IgD-negative memory B cell (primary cell): ENCODE results near the gene PIGH. TPM values are rescaled to one million over a fixed set of nuclear protein-coding genes. Genes with fewer than 3 reads are reported as not detected.
"Not testable (repeated sequence)": the region's sequence is repeated elsewhere in the genome, so short reads cannot be mapped to it uniquely, and the experiment has no call there.

Experiments used
- H3K27ac Mint-ChIP-seq, 3 donors: one replicate each; pipeline ENCODE4 v1.8.0; 2020 to 2022; ENCODE audit warnings: mild to moderate bottlenecking in 3 of 3, mixed read lengths in 3 of 3, moderate library complexity in 1 of 3
- H3K27me3 Mint-ChIP-seq: one replicate; pipeline ENCODE4 v1.8.0; 2021; ENCODE audit warnings: mixed read lengths
- H3K36me3 Mint-ChIP-seq: one replicate; pipeline ENCODE4 v1.8.0; 2020; ENCODE audit warnings: mild to moderate bottlenecking, mixed read lengths
- H3K4me1 Mint-ChIP-seq, 3 donors: one replicate each; pipeline ENCODE4 v1.8.0; 2020 to 2022; ENCODE audit warnings: mixed read lengths in 3 of 3, mild to moderate bottlenecking in 1 of 3
- H3K4me3 Mint-ChIP-seq, 4 donors: one replicate each; pipeline ENCODE4 v1.8.0; 2020 to 2022; ENCODE audit warnings: mild to moderate bottlenecking in 4 of 4, mixed read lengths in 4 of 4, moderate library complexity in 3 of 4
- H3K9me3 Mint-ChIP-seq, 3 donors: one replicate each; pipeline ENCODE4 v1.8.0; 2020 to 2021; ENCODE audit warnings: mixed read lengths in 3 of 3, mild to moderate bottlenecking in 1 of 3
- polyA plus RNA-seq: library from polyadenylated mRNA; unstranded; fragments of 300-500 nt; fragmentation: Illumina TruSeq; gene quantifications from one replicate; pipeline ENCODE4 v1.2.3, GENCODE V29; 2021

Gene PIGH
- polyA plus RNA-seq, 1 donor from 2014 or later: 46.6 TPM

- H3K27me3 Mint-ChIP-seq: no peaks in the 10 kb centered on the region
- no peak overlapping the region for H3K4me3 Mint-ChIP-seq
- no peaks in the 10 kb centered on the region for H3K9me3 Mint-ChIP-seq
- no peak overlapping the region for H3K27ac Mint-ChIP-seq
- H3K4me1 Mint-ChIP-seq: no peaks in the 10 kb centered on the region
- H3K36me3 Mint-ChIP-seq: peaks cover 3% of the 10 kb centered on the region
These were observed 42.4 kb downstream of the PIGH start for GRCh38 chr14:67557656-67558055.

DNA sequence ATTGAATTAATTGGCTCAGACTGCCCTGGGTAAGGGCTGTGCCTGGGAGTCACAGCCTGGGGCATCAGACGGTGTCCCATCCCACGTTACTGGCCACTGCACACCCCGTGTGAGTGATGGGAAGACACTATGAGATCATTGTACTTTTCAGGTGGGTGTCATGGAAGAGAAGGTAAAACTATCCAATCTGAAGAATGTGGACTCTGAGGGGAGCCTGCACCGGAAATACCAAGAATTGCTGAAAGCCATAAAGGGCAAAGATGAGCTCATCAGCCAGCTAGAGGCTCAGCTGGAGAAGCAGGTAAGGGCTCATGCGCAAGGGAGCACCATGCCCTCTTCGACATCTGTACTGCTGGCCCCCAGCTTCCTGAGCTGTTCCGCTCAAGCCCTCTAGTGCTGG is 43.0 kb downstream of the PIGH start:
- Mint-ChIP-seq H3K9me3 (no peaks in the 10 kb centered on the region), H3K36me3 (peaks cover 3% of the 10 kb centered on the region), H3K4me1 (no peaks in the 10 kb centered on the region), H3K4me3 (no peak overlapping the region), H3K27ac (no peak overlapping the region), H3K27me3 (no peaks in the 10 kb centered on the region)

DNA sequence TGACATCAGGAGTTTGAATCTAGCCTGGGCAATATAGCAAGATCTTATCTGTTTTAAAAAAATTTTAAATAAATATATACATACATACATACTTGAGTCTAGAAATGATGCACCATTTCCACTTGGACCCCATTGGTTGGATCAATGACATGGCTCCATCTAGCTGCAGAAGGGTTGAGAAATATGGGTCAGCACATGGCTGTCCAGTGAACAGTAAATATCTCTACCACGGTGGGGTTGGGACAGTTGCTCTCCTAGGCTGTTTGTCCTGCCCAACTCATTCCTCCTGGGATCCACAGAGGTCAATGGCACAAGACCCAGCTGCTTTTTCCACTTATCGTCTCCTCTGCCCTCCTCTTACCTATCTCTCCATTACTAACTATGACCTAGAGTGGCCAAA is 43.4 kb downstream of the PIGH start:
- H3K36me3 Mint-ChIP-seq: peaks cover 3% of the 10 kb centered on the region
- H3K4me3 Mint-ChIP-seq: no peak overlapping the region
- no peaks in the 10 kb centered on the region for H3K4me1 Mint-ChIP-seq
- H3K27me3 Mint-ChIP-seq: no peaks in the 10 kb centered on the region
- H3K9me3 Mint-ChIP-seq: no peaks in the 10 kb centered on the region
- no peak overlapping the region for H3K27ac Mint-ChIP-seq

GRCh38 chr14:67555518-67556090 is 44.5 kb downstream of the PIGH start:
- H3K27me3 Mint-ChIP-seq: no peaks in the 10 kb centered on the region
- H3K36me3 Mint-ChIP-seq: peaks cover 3% of the 10 kb centered on the region
- H3K9me3 Mint-ChIP-seq: no peaks in the 10 kb centered on the region
- peak overlapping the region in 1 of 4 donors; percentile 23 for H3K4me3 Mint-ChIP-seq
- no peaks in the 10 kb centered on the region for H3K4me1 Mint-ChIP-seq
- H3K27ac Mint-ChIP-seq: no peak overlapping the region

- Mint-ChIP-seq H3K9me3 (no peaks in the 10 kb centered on the region), H3K27me3 (peaks cover 2% of the 10 kb centered on the region), H3K4me3 (no peak overlapping the region), H3K4me1 (no peaks in the 10 kb centered on the region), H3K27ac (no peak overlapping the region), H3K36me3 (peaks cover 3% of the 10 kb centered on the region)
These were observed 45.7 kb downstream of the PIGH start for GRCh38 chr14:67554341-67554740.

- H3K27ac Mint-ChIP-seq: no peak overlapping the region
- H3K9me3 Mint-ChIP-seq: no peaks in the 10 kb centered on the region
- H3K36me3 Mint-ChIP-seq: peaks cover 3% of the 10 kb centered on the region
- H3K27me3 Mint-ChIP-seq: peaks cover 2% of the 10 kb centered on the region
- H3K4me3 Mint-ChIP-seq: no peak overlapping the region
- H3K4me1 Mint-ChIP-seq: no peaks in the 10 kb centered on the region
These were observed 46.5 kb downstream of the PIGH start for GRCh38 chr14:67553547-67553946.

- Mint-ChIP-seq H3K9me3 (no peaks in the 10 kb centered on the region), H3K36me3 (peaks cover 3% of the 10 kb centered on the region), H3K27ac (no peak overlapping the region), H3K4me1 (no peaks in the 10 kb centered on the region), H3K4me3 (no peak overlapping the region), H3K27me3 (peaks cover 2% of the 10 kb centered on the region)
These were observed 48.1 kb downstream of the PIGH start for GRCh38 chr14:67551940-67552339.

DNA sequence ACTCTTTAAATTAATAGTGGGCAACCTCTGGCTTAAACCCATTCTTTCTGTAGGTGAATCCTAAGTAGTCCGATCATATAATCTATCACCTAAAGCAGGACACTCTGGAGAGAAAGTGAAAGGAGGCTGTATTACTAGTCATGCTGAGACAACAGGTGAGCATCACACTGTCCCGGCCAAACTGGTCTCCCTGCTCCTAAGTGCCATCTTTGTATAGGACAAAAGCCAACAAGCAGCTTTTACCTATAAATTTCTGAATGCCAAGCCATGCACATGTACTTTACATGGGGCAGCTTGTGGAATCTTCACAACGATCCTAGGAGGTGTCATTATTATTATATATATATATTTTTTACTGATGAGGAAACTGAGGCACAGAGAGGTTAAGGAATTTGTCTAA is 48.9 kb downstream of the PIGH start:
- H3K9me3 Mint-ChIP-seq: no peaks in the 10 kb centered on the region
- peaks cover 6% of the 10 kb centered on the region for H3K27me3 Mint-ChIP-seq
- peaks cover 3% of the 10 kb centered on the region for H3K36me3 Mint-ChIP-seq
- H3K27ac Mint-ChIP-seq: no peak overlapping the region
- no peak overlapping the region for H3K4me3 Mint-ChIP-seq
- no peaks in the 10 kb centered on the region for H3K4me1 Mint-ChIP-seq

DNA sequence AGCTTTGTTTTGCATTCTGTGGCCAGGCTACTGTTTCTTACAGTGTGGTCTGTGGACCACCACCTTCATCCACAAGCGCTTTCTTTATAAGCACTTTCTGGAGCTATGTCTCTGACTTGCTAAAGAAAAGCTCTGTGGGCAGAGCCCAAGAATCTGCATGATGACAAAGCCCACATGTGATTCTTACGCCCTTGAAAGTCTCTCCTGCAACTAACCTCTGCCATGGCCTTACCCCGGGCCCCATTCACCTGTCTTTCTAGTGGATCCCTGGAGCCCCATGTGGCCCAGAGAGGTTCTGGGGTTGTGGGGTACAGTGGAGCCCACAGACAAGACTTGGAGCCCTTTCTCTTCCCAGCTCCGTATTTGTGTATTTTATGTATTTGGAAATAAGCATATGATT is 50.3 kb downstream of the PIGH start:
- Mint-ChIP-seq H3K27me3 (peaks cover 11% of the 10 kb centered on the region), H3K4me3 (no peak overlapping the region), H3K27ac (no peak overlapping the region), H3K9me3 (peaks cover 0 to under 1% (median 0%) of the 10 kb centered on the region in 3 donors), H3K36me3 (peaks cover 3% of the 10 kb centered on the region), H3K4me1 (no peaks in the 10 kb centered on the region)

- H3K4me3 Mint-ChIP-seq: no peak overlapping the region
- H3K27me3 Mint-ChIP-seq: peaks cover 26% of the 10 kb centered on the region
- H3K9me3 Mint-ChIP-seq: peaks cover 0 to 6% (median 2%) of the 10 kb centered on the region in 3 donors
- peak overlapping the region in 1 of 3 donors; percentile 40 for H3K27ac Mint-ChIP-seq
- no peaks in the 10 kb centered on the region for H3K4me1 Mint-ChIP-seq
- no peaks in the 10 kb centered on the region for H3K36me3 Mint-ChIP-seq
These were observed 52.8 kb downstream of the PIGH start for GRCh38 chr14:67547224-67547780.

- Mint-ChIP-seq H3K4me3 (no peak overlapping the region), H3K27ac (no peak overlapping the region), H3K4me1 (peaks cover 0 to 8% (median 0%) of the 10 kb centered on the region in 3 donors), H3K27me3 (peaks cover 37% of the 10 kb centered on the region), H3K9me3 (peaks cover 0 to 6% (median 2%) of the 10 kb centered on the region in 3 donors), H3K36me3 (no peaks in the 10 kb centered on the region)
These were observed 55.5 kb downstream of the PIGH start for GRCh38 chr14:67544590-67544989.

DNA sequence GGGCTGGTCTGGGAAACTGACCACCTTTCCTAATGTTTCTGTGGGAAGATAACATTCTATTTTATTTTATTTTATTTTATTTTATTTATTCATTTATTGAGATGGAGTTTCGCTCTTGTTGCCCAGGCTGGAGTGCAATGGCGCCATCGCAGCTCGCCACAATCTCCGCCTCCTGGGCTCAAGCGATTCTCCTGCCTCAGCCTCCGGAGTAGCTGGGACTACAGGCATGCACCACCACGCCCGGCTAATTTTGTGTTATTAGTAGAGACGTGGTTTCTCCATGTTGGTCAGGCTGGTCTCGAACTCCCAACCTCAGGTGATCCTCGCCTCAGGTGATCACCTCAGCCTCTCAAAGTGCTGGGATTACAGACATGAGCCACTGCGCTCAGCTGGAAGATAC is 57.4 kb downstream of the PIGH start:
- H3K36me3 Mint-ChIP-seq, H3K4me3 Mint-ChIP-seq, H3K9me3 Mint-ChIP-seq, H3K4me1 Mint-ChIP-seq, H3K27ac Mint-ChIP-seq: not testable (repeated sequence)
- peaks cover 36% of the 10 kb centered on the region for H3K27me3 Mint-ChIP-seq

DNA sequence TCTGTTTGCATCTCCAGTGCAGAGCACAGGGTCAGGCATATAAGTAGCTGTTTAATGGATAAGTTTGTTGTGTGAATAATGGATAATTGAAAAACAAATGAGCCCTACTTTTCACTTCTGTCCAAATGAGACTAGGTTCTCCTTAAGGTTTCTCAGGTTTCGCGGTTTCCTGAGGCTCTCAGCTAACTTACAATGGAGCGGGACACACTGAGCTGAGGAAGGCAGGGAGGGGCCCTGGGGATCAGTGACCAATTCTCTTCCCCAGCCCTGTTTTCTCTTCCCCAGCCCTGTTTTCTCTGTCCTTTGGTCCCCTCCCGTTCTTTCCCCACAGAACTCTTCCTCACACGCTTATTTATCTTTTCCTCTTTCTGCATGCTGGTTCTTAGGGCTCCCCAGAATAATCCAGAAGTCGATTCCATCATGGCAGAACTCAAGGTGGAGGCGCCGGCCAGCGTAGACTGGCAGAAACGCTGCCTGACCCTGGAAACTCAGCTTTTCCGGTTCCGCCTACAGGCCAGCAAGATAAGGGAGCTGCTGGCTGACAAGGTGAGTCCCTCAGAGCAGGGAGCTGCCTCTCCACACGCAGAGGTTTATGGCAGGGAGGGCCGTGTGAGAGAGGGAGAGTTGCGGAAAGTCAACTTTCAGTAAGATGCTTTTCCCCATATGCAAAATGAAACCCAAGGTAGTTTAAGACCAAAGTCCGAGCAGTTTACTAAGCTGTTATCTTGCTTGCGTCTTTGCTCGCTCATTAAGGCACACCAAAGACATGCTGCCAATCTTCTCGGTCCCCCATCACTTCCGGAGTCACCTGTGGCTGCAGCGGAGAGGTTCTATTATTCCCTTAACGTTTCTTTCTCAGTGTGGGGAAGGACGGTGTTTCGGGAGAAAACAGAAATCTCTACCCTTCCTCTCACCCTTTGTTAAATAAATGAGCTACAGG is 58.4 kb downstream of the PIGH start:
- Mint-ChIP-seq H3K27ac (no peak overlapping the region), H3K36me3 (no peaks in the 10 kb centered on the region), H3K27me3 (peaks cover 35% of the 10 kb centered on the region), H3K4me1 (peaks cover 0 to 10% (median 4%) of the 10 kb centered on the region in 3 donors), H3K9me3 (peaks cover 0 to 6% (median 2%) of the 10 kb centered on the region in 3 donors), H3K4me3 (peak overlapping the region; percentile 3 to 85 (median 76))
